GM19328 (cell line): ENCODE measurements around the gene PDLIM5.
"Not testable (repeated sequence)": the region's sequence is repeated elsewhere in the genome, so short reads cannot be mapped to it uniquely, and the experiment has no call there.

Experiments used
- ATAC-seq: cut with Tn5 transposase; IDR thresholded peaks from one replicate; pipeline ENCODE4 v1.9.1; 2021; ENCODE audit warnings: mild to moderate bottlenecking, moderate library complexity; ENCODE audit not compliant: unreplicated experiment

The PDLIM5 gene

GRCh38 chr4:94488670-94489069 is 36.9 kb downstream of the PDLIM5 start:
- no peak for ATAC-seq

GRCh38 chr4:94489098-94489497 is 37.4 kb downstream of the PDLIM5 start:
- ATAC-seq: no peak

- ATAC-seq: no peak
Measured at GRCh38 chr4:94490437-94490836, 38.7 kb downstream of the PDLIM5 start.

DNA sequence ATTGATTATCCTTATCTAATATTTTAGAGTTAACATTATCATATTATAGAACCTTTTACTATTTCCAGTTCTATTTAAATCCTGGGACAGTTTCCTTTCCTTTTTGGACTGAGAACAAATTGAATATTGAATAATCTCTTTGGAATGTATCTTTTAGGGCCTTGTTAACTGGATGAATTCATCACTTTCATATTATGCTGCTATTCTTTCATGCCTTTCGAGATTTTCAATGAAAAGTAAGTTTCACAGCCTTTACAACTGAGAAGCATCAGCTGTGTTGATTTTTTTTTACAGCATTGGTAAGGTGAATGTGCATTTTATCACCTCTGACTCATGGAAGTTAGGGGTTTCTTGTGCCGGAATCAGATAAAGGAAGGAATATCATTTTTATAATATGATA is 39.6 kb downstream of the PDLIM5 start:
- ATAC-seq: no peak

DNA sequence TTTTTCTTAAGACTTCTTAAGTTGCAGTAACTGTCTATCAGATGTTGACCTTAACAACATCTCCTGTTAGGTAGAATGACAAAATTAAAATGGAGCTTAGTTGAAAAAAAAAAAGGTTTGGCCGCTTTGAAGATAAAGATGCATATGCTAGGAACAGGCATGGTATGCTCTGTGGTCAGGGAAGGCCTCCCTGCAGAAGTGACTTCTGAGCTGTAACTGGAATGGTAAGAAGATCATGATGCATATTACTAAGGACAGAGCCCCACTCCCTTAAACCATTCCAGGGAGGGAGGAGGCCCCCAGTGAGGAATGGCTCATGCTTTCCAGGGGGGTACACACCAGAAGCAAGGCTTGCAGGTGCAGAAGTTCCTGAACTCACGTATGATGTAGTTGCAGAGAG is 43.7 kb downstream of the PDLIM5 start:
- ATAC-seq: no peak

GRCh38 chr4:94497690-94498089 is 45.9 kb downstream of the PDLIM5 start:
- ATAC-seq: no peak

DNA sequence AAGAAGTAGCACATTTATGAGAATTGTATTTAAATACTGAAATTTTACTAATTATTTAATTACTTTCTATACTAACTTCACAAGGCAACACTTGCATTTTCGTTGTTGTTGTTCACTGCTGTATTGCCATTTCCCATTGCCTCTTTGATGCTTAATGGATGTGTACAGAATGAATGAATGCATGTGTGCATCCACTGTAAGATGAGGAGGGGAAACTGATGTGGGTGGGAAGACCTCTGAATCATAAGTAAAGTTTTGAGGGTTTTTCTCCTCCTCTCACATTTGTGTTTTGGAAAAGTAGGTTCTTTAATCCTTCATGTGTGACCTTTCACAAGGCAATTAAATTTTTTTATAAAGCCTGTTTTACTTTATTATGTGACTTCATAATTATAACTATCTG is 46.8 kb downstream of the PDLIM5 start:
- ATAC-seq: no peak

DNA sequence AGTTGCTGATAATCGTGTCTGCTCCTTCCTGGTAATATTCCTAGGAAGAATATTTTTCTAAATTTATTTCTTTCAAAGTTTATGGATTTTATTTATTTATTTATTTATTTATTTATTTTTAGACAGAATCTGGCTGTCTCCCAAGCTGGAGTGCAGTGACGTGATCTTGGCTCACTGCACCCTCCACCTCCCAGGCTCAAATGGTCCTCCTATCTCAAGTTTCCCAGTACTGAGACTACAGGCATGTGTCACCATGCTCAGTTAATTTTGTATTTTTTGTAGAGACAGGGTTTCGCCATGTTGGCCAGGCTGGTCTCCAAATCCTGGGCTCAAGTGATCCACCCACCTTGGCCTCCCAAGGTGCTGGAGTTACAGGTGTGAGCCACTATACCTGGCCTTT is 48.9 kb downstream of the PDLIM5 start:
- no peak for ATAC-seq

DNA sequence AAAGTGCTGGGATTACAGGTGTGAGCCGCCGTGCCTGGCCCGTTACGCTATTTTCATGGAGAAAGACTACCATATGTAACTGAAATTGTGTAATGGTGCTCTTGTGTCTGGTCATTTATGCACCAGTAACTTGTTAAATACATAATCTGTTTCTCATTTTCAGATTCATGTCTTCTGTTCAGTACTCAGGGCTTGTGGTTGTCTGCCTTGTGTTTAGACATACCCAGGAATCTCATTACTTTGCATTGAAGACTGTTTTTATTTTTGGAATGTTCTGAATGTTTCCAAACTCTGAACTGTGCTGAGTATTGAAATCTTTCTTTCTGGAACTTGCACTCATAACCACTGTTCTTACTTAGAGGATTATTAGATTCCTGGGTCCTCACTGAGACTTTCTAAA is 52.8 kb downstream of the PDLIM5 start:
- ATAC-seq: no peak

GRCh38 chr4:94506822-94507221 is 55.1 kb downstream of the PDLIM5 start:
- ATAC-seq: no peak

GRCh38 chr4:94507281-94507680 is 55.5 kb downstream of the PDLIM5 start:
- no peak for ATAC-seq

- ATAC-seq: no peak
Measured at GRCh38 chr4:94507708-94508107, 56.0 kb downstream of the PDLIM5 start.

DNA sequence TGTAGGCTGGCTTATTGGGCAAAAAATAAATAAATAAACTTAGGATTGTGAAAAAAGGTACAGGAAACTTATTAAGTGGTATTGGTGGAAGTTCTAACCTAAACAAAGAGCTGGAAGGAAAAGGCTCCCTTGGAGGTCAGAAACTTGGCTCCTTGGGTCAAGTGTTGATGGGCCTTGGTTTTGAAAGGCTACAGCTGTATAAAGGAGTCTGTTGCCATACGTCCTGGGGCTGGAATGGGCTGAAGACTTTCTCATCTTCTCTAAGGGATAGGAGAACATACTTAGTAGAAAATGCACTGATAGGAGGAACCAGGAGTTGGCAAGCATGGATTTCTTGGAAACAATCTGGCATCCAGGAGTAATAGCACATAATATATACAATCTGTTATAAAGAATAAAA is 56.6 kb downstream of the PDLIM5 start:
- no peak for ATAC-seq

GRCh38 chr4:94508806-94509205 is 57.1 kb downstream of the PDLIM5 start:
- no peak for ATAC-seq

DNA sequence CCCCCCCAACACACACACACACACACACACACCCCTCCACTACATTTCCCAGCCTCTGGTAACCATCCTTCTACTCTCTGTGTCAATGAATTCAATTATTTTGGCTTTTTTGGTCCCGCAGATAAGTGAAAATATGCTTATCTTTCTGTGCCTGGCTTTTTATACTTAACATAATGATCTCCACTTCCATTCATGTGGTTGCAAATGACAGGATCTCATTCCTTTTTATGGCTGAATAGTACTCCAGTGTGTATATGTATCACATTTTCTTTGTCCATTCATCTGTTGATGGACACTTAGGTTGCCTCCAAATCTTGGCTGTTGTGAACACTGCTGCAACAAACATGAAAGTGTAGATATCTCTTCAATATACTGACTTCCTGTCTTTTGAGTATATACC is 59.8 kb downstream of the PDLIM5 start:
- ATAC-seq: no peak

DNA sequence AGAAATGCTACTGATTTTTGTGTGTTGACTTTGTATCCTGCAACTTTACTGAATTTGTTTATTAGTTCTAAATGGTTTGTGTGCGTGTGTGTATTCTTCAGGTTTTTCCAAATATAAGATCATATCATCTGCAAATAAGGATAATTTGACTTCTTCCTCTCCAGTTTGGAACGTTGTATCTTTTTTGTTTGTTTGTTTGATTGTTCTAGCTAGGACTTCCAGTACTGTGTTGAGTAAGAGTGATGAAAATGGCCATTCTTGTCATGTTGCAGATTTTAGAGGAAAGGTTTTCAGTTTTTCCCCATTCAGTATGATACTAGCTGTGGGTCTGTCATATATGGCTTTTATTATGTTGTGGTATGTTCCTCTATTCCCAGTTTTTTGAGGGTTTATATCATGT is 61.8 kb downstream of the PDLIM5 start:
- not testable (repeated sequence) for ATAC-seq

DNA sequence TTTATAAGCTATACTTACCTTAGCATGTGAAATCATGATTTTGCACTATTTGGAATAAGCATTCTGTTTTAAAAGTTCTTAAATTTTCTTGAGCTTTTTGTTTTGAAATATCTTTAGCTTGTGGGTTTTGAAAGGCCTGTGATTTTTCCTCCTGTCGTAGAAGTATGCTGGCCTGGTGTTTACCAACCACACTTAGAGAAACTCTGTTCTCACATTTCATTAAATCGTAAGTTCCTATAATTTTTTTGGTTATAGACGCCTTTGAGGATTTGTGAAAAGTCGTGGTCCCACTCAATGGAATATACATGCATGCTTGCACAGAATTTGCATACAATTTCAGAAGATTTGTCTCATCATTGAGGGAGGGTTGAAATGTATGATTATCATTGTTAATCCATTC is 63.6 kb downstream of the PDLIM5 start:
- no peak for ATAC-seq

DNA sequence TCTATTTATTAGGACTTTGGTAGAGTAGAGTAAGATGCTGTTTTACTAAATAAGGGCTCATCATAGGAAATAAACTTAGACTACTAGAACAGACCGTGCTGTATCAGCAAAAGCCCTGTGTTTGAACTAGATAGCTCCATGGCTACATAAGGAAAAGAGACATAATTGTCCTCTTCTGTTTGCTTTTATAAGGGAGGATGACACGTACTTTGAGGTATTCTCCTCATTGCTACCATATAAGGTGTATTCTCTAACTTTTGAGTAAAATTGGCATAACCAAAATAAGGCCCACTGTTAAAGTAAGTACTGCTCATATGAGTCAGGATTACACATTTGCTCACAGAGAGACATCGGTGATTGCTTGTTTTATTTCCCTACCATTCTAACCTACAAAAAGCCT is 64.3 kb downstream of the PDLIM5 start:
- ATAC-seq: no peak

DNA sequence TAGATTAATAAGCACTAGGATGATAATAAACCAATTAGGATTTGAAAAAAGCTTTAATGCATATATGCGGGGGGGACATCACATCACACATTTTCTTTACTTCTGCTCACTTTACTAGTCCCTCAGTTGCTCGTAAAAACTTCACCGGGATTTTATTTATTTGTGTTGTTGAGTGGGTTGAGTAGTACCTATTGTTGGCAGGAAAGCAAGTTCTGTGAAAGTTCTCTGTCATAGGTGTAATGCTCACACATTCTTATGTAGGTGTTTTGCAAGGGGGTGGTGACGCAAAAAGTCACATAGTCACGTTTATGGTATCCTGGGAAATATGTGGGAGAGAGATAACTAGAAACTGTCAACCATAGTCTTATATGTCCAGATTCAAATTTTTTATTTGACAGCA is 65.3 kb downstream of the PDLIM5 start:
- ATAC-seq: no peak

DNA sequence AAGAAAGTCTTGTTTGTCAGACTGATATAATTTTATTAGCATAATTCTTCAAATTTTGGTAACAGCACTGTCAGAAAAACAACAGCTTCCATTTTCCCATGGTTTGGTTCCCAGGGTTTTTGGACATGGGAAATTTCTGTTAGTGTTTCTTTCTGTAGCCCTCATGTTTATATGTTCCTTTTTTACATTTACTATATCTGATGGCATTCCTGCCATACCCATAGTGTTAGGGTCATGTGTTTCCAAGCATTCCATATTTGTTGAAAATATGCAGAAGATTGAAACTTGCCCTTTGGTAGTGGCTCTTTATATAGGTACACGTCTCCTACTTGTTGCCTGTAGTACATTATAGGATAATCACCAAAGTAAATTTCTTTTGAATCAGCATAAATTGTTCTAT is 65.8 kb downstream of the PDLIM5 start:
- ATAC-seq: no peak

- peak; percentile 45 for ATAC-seq
Measured at GRCh38 chr4:94519019-94519418, 67.3 kb downstream of the PDLIM5 start.

DNA sequence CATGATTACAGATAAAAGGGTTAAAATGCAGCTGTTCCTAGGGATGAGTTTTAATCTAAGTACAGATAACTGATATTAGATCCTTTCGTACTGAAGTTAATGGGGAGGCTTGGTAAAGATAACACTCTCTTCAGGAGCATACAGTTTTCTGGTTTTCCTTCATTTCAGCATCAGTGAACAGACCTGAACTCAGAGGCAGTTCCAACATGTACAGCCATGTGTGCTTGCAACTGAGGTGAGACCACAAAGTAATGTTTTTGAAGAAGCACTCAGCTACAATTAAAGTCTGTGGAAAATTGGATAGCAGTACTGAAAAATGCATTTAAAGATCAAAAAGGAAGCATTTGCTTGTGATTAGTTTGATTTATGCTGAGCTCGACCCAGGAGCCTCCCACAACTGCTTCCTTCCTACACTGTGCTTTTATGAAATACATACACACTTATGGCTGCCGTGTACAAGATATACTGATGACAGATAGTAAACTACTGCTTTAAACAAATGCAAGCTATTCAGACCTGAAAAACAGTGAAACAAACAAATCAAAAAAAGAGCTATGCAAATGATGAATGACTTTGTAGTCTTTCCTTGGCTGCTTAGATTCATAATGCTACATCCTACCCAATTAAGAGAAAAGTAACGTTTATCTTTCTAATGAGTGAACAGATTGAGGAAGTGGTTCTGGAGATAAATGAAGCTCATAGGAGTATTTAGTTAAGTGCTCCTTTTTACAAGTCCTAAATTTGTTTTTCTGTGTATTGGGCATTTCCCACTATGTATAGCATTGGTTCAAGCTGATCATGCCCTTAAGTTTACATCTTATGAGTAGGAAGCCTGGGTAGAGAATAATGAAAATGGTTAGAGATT is 68.4 kb downstream of the PDLIM5 start:
- no peak for ATAC-seq

- no peak for ATAC-seq
Measured at GRCh38 chr4:94523033-94523580, 71.4 kb downstream of the PDLIM5 start.
